ENCODE data around the gene KRTAP19-8.
A peak's percentile ranks its signal among the peaks of the same experiment; 100 is the strongest.

Gene KRTAP19-8

GRCh38 chr21:31064803-31065202 lies 26.5 kb upstream of the KRTAP19-8 start:
- no peak overlapping the region for H3K4me3 ChIP-seq (ENCODE audit: low read depth, low read length)
- no peak for TF ChIP-seq CTCF (IDR thresholded peaks at IDR 0.05; ENCODE audit: low read depth, low read length, missing control alignments)
- DNase-seq (ENCODE audit: low read depth) = no peak

- TF ChIP-seq CTCF (IDR thresholded peaks at IDR 0.05; ENCODE audit: low read depth, low read length, missing control alignments) = no peak
- H3K4me3 ChIP-seq (ENCODE audit: low read depth, low read length) = no peak overlapping the region
- DNase-seq (ENCODE audit: low read depth) = no peak
Measured at GRCh38 chr21:31052489-31053142, 14.3 kb upstream of the KRTAP19-8 start.

DNA sequence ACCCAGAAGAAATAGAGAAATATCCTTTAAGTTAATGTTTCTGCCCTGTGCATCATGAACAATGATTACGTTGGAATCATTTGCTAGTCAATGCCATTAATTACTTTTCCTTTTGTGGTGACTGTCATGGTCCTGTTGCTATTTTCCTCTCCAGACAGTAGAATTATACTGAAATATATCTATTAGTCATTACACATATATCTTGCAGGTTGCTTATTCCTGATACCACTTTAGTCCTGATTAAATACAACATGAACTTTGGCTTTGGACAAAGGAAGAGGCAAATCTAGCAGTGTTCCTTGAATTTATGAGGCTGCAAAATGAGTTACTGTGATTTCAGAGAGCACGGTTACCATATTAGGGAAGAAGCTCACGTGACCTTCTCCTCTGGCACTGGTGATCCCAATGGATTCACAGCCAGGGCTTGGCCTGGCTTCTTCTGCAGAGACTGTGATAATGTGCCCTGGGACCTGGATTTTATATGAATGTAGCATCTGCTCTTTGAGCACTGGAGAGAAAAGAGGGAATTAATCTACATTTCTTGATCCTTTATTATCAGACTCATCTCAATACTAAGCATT lies 12.4 kb upstream of the KRTAP19-8 start:
- H3K4me3 ChIP-seq (ENCODE audit: low read depth, low read length) = no peak overlapping the region
- no peak for DNase-seq (ENCODE audit: low read depth)
- TF ChIP-seq CTCF (IDR thresholded peaks at IDR 0.05; ENCODE audit: low read depth, low read length, missing control alignments) = no peak

DNA sequence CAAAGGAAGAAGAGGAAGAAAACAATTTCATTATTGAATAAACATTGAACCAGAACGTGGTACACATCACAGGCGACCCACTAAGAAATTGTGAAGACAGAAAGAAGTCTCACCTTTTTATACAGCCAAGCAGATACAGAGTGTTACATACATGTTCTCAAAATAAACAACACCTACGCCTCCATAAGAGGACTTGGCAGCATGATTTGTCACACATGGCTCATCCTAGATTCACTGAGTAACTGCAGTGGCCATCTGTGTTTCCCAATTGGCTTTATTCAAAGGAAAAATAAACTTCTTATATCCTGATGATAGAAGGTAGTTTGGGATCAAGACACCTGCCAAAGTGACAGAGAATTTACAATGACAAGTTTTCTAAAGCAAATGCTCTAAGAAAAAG lies 7.6 kb upstream of the KRTAP19-8 start:
- no peak for DNase-seq (ENCODE audit: low read depth)
- no peak overlapping the region for H3K4me3 ChIP-seq (ENCODE audit: low read depth, low read length)

DNA sequence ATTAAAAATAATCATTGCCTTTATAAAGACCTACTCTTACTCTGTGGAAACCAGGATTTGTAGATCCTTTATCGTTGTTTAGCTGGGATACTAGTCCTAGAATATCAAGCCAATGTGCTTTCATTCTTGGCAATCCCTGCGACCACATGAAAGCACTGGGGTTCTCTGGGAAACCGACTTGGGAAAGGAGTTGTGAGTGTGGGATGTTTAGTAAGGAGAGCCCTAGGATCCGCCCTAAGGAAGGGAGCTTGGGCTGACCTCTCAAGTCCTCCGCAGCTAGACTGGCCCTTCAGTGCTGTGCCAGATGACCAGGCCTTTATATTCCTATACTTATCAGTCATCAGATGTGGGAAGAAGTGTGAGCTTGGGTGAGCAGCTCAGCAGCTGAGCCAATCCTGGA lies 5.2 kb upstream of the KRTAP19-8 start:
- no peak overlapping the region for H3K4me3 ChIP-seq (ENCODE audit: low read depth, low read length)
- TF ChIP-seq CTCF (IDR thresholded peaks at IDR 0.05; ENCODE audit: low read depth, low read length, missing control alignments) = no peak
- DNase-seq (ENCODE audit: low read depth) = no peak

More for the DNA sequence above, 7.6 kb upstream of the KRTAP19-8 start:
- no peak for TF ChIP-seq CTCF (IDR thresholded peaks at IDR 0.05; ENCODE audit: low read depth, low read length, missing control alignments)

- no peak for TF ChIP-seq CTCF (IDR thresholded peaks at IDR 0.05; ENCODE audit: low read depth, low read length, missing control alignments)
- DNase-seq (ENCODE audit: low read depth) = no peak
- H3K4me3 ChIP-seq (ENCODE audit: low read depth, low read length) = peak overlapping the region; percentile 18; the same call in 1 of the 2 replicates
Measured at GRCh38 chr21:31042080-31042464, 3.8 kb upstream of the KRTAP19-8 start.

All from GM12864 (cell line).